OCI-LY7 (cell line): ENCODE results near the gene ZNF324B. TPM values are rescaled to one million over a fixed set of nuclear protein-coding genes. Genes with fewer than 3 reads are reported as not detected.
"Not testable (repeated sequence)": the region's sequence is repeated elsewhere in the genome, so short reads cannot be mapped to it uniquely, and the experiment has no call there.

ENCODE experiments used
- BruUV-seq: library from RNA; stranded (reverse); fragments of 400-500 nt; replicated peaks from 2 replicates; lab custom pipeline; 2021; lab: Mats Ljungman, UMichigan
- CTCF ChIA-PET: fragments of 300-600 bp; sonication (Branson Sonifier 250); formaldehyde crosslinking; loops from one replicate; lab custom pipeline; 2022; ENCODE audit warnings: antibody characterized with exemption; ENCODE audit not compliant: unreplicated experiment; lab: Charles Lee
- POLR2A ChIA-PET: fragments of 300-600 bp; sonication (Branson Sonifier 250); formaldehyde crosslinking; loops from one replicate; lab custom pipeline; 2022; ENCODE audit warnings: antibody characterized with exemption; lab: Charles Lee
- DNase-seq: peaks from one replicate; pipeline ENCODE4 v3.0.0-alpha.2; 2015; ENCODE audit warnings: low spot score
- H2AFZ ChIP-seq: fragments of 200-600 bp; sonication (generic), shearing (Covaris generic); 2 replicates; pipeline ENCODE4 v1.6.1; 2014; ENCODE audit warnings: mild to moderate bottlenecking, antibody characterized with exemption, low read length, moderate library complexity
- H3K27ac ChIP-seq: fragments of 200-600 bp; sonication (generic); 2 replicates; pipeline ENCODE4 v1.5.1; 2014; ENCODE audit warnings: mixed run types, low read depth, mild to moderate bottlenecking, moderate library complexity, low read length, inconsistent platforms; ENCODE audit not compliant: poor library complexity, severe bottlenecking
- H3K36me3 ChIP-seq: fragments of 200-600 bp; sonication (generic); 2 replicates; pipeline ENCODE4 v1.6.1; 2014; ENCODE audit warnings: mild to moderate bottlenecking, antibody characterized with exemption, low read length, moderate library complexity, mixed read lengths; ENCODE audit not compliant: insufficient read depth
- H3K4me1 ChIP-seq: fragments of 200-600 bp; sonication (generic); 2 replicates; pipeline ENCODE4 v1.5.1; 2014; ENCODE audit warnings: mild to moderate bottlenecking, low read length; ENCODE audit not compliant: insufficient read depth, poor library complexity, severe bottlenecking
- H3K4me2 ChIP-seq: fragments of 200-600 bp; sonication (generic); 2 replicates; pipeline ENCODE4 v1.6.1; 2014; ENCODE audit warnings: mild to moderate bottlenecking, low read length
- H3K4me3 ChIP-seq: fragments of 200-600 bp; sonication (generic); 2 replicates; pipeline ENCODE4 v1.5.1; 2014; ENCODE audit warnings: mild to moderate bottlenecking, low read depth, low read length; ENCODE audit not compliant: poor library complexity, severe bottlenecking
- H3K79me2 ChIP-seq: fragments of 200-600 bp; sonication (generic); 2 replicates; pipeline ENCODE4 v1.6.1; 2016; ENCODE audit warnings: low read depth, mild to moderate bottlenecking, low read length, moderate library complexity, mixed read lengths; ENCODE audit not compliant: insufficient read depth
- H3K9me2 ChIP-seq: fragments of 200-600 bp; sonication (generic); 2 replicates; pipeline ENCODE4 v1.6.1; 2016; ENCODE audit warnings: mild to moderate bottlenecking, low read length, mixed read lengths; ENCODE audit not compliant: insufficient read depth
- H3K9me3 ChIP-seq: fragments of 200-600 bp; sonication (generic); 2 replicates; pipeline ENCODE4 v1.6.1; 2014; ENCODE audit warnings: mild to moderate bottlenecking, mixed run types, low read length, mixed read lengths
- H4K20me1 ChIP-seq: fragments of 200-600 bp; sonication (generic); 2 replicates; pipeline ENCODE4 v1.6.1; 2014; ENCODE audit warnings: mild to moderate bottlenecking, antibody characterized with exemption, low read length, moderate library complexity, mixed read lengths; ENCODE audit not compliant: insufficient read depth
- EZH2phosphoT487 ChIP-seq: fragments of 200-600 bp; sonication (generic); IDR thresholded peaks from 2 replicates; pipeline ENCODE4 v1.6.1; 2018; ENCODE audit warnings: low read depth, borderline replicate concordance, mild to moderate bottlenecking, mixed run types, antibody characterized with exemption, low read length, moderate library complexity, mixed read lengths
- intact Hi-C: fragments of 100-400 bp; cut with micrococcal nuclease; formaldehyde crosslinking; loops from one replicate; pipeline ENCODE4 v1.10.0; 2022; ENCODE audit not compliant: unreplicated experiment
- total RNA-seq, 2 experiments: library from RNA; depleted of rRNA in 1 of 2; stranded (reverse); fragments of >200 nt in 1 of 2; shearing (Covaris generic) in 1 of 2; gene quantifications; 2 replicates each; pipeline ENCODE4 v1.2.3, GENCODE V29; 2014 to 2022
- TF ChIP-seq, protein P1 (sequence below): fragments of 200-600 bp; sonication (generic); conservative IDR thresholded peaks from 2 replicates; pipeline ENCODE4 v1.5.1; 2014; ENCODE audit warnings: mild to moderate bottlenecking, antibody characterized with exemption, low read length, moderate library complexity, mixed read lengths

Gene ZNF324B
- total RNA-seq, 2 experiments from 2014 or later = 13.8 to 14.5 TPM

DNA sequence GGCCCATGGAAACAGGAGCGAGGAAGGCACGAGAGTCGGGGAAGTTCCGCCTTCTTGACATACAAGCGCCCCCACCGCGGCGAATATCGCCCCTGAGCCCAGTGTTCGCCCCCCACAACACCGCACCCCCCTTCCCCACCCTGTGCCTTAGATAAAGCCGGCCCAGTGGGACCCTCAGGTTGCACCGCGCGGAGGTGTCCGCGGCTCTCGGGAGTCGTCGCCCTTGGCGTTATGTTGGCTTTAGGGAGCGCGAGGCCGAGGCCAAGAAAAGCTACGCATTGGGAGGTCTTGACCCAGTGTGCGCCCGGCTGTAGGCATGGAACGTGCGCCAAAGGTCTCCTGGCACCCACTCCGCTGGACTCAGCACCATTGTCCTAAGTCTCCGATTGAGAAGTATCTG lies 10.9 kb upstream of the ZNF324B start:
- Histone ChIP-seq H3K79me2 (no peaks in the 10 kb centered on the region), H4K20me1 (no peaks in the 10 kb centered on the region), H3K36me3 (no peaks in the 10 kb centered on the region), H3K4me1 (no peaks in the 10 kb centered on the region), H3K4me2 (no peak overlapping the region), H2AFZ (no peak overlapping the region), H3K9me2 (no peaks in the 10 kb centered on the region), H3K4me3 (no peak overlapping the region), H3K9me3 (no peaks in the 10 kb centered on the region), H3K27ac (no peak overlapping the region)
- no peak for DNase-seq
- no TSS peak for BruUV-seq
- ChIA-PET POLR2A (interaction anchor here (0.6 kb wide), 1 partner anchor 75 kb away, joined by 8 read pairs; no protein-coding TSS in a partner anchor), CTCF (no interaction called here)
- intact Hi-C loops = no loop called here
- TF ChIP-seq, protein P1, sequence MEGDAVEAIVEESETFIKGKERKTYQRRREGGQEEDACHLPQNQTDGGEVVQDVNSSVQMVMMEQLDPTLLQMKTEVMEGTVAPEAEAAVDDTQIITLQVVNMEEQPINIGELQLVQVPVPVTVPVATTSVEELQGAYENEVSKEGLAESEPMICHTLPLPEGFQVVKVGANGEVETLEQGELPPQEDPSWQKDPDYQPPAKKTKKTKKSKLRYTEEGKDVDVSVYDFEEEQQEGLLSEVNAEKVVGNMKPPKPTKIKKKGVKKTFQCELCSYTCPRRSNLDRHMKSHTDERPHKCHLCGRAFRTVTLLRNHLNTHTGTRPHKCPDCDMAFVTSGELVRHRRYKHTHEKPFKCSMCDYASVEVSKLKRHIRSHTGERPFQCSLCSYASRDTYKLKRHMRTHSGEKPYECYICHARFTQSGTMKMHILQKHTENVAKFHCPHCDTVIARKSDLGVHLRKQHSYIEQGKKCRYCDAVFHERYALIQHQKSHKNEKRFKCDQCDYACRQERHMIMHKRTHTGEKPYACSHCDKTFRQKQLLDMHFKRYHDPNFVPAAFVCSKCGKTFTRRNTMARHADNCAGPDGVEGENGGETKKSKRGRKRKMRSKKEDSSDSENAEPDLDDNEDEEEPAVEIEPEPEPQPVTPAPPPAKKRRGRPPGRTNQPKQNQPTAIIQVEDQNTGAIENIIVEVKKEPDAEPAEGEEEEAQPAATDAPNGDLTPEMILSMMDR = no peak
- no peak for TF ChIP-seq EZH2phosphoT487

DNA sequence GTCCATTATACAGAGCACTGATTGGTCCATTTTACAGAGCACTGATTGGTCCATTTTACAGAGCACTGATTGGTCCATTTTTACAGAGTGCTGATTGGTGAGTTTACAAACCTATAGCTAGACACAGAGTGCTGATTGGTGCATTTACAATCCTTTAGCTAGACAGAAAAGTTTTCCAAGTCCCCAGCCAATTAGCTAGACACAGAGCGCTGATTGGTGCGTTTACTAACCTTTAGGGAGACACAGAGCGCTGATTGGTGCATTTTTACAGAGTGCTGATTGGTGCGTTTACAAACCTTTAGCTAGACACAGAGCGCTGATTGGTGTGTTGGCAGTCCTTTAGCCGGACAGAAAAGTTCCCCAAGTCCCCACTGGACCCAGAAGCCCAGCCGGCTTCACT lies 8.4 kb upstream of the ZNF324B start:
- H3K9me2 ChIP-seq, H3K27ac ChIP-seq, intact Hi-C loops, H3K4me2 ChIP-seq, H3K36me3 ChIP-seq, CTCF ChIA-PET, H3K79me2 ChIP-seq, H3K4me1 ChIP-seq, H3K4me3 ChIP-seq, H4K20me1 ChIP-seq, BruUV-seq, H2AFZ ChIP-seq, POLR2A ChIA-PET, DNase-seq, H3K9me3 ChIP-seq: not testable (repeated sequence)

DNA sequence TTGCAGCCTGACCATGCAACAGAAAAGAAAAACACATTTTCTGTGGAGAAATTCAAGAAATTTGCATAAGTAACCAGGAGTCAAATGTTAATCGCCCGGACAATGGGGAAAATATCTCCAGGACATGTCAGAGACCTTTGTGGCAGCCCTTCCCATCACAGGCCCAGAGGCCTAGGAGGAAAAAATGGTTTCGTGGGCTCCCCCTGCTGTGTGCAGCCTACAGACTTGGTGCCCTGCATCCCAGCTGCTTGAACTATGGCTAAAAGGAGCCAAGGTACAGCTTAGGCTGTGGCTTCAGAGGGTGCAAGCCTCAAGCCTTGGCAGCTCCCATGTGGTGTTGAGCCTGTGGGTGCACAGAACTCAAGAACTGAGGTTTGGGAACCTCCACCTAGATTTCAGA lies 2.6 kb upstream of the ZNF324B start:
- H3K9me2 ChIP-seq, H3K27ac ChIP-seq, DNase-seq, H3K4me2 ChIP-seq, CTCF ChIA-PET, POLR2A ChIA-PET, H3K4me3 ChIP-seq, BruUV-seq, H3K79me2 ChIP-seq, H3K36me3 ChIP-seq, H3K4me1 ChIP-seq, H4K20me1 ChIP-seq, H2AFZ ChIP-seq, intact Hi-C loops: not testable (repeated sequence)
- peaks cover 19% of the 10 kb centered on the region; the same call in 1 of the 2 replicates for H3K9me3 ChIP-seq

DNA sequence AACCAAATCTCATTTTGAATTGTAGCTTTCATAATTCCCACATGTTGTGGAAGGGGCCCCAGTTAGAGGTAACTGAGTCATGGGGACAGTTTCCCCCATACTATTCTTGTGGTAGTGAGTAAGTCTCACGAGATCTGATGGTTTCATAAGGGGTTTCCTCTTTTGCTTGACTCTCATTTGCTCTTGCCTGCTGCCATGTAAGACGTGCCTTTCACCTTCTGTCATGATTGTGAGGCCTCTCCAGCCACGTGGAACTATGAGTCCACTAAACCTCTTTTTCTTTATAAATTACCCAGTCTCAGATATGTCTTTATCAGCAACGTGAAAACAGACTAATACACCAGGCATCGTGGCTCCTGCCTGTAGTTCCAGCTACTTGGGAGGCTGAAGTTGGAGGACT lies 1.4 kb upstream of the ZNF324B start:
- H3K4me3 ChIP-seq, CTCF ChIA-PET: not testable (repeated sequence)
- intact Hi-C loops = loop anchor here (2.0 kb wide), 1 partner anchor 69 kb away; the partner anchor contains the start of gene ZBTB45

More for the DNA sequence above, 1.4 kb upstream of the ZNF324B start:
- H3K4me2 ChIP-seq, H3K36me3 ChIP-seq, H2AFZ ChIP-seq, H3K79me2 ChIP-seq, H3K27ac ChIP-seq, H4K20me1 ChIP-seq, H3K4me1 ChIP-seq, BruUV-seq, DNase-seq, H3K9me2 ChIP-seq: not testable (repeated sequence)
- peaks cover 19% of the 10 kb centered on the region; the same call in 1 of the 2 replicates for H3K9me3 ChIP-seq
- POLR2A ChIA-PET = interaction anchor here (0.8 kb wide), 1 partner anchor 19 kb away, joined by 5 read pairs; no protein-coding TSS in a partner anchor
